OCI-LY7 (cell line): ENCODE data around the gene DNAH17. TPM values are rescaled to one million over a fixed set of nuclear protein-coding genes. Genes with fewer than 3 reads are reported as not detected.
"Not testable (repeated sequence)": the region's sequence is repeated elsewhere in the genome, so short reads cannot be mapped to it uniquely, and the experiment has no call there.

Experiments
- BruUV-seq: library from RNA; stranded (reverse); fragments of 400-500 nt; replicated peaks from 2 replicates; lab custom pipeline; 2021; lab: Mats Ljungman, UMichigan
- CTCF ChIA-PET: fragments of 300-600 bp; sonication (Branson Sonifier 250); formaldehyde crosslinking; loops from one replicate; lab custom pipeline; 2022; ENCODE audit warnings: antibody characterized with exemption; ENCODE audit not compliant: unreplicated experiment; lab: Charles Lee
- POLR2A ChIA-PET: fragments of 300-600 bp; sonication (Branson Sonifier 250); formaldehyde crosslinking; loops from one replicate; lab custom pipeline; 2022; ENCODE audit warnings: antibody characterized with exemption; lab: Charles Lee
- DNase-seq: peaks from one replicate; pipeline ENCODE4 v3.0.0-alpha.2; 2015; ENCODE audit warnings: low spot score
- H2AFZ ChIP-seq: fragments of 200-600 bp; sonication (generic), shearing (Covaris generic); 2 replicates; pipeline ENCODE4 v1.6.1; 2014; ENCODE audit warnings: mild to moderate bottlenecking, antibody characterized with exemption, low read length, moderate library complexity
- H3K27ac ChIP-seq: fragments of 200-600 bp; sonication (generic); 2 replicates; pipeline ENCODE4 v1.5.1; 2014; ENCODE audit warnings: mixed run types, low read depth, mild to moderate bottlenecking, moderate library complexity, low read length, inconsistent platforms; ENCODE audit not compliant: poor library complexity, severe bottlenecking
- H3K36me3 ChIP-seq: fragments of 200-600 bp; sonication (generic); 2 replicates; pipeline ENCODE4 v1.6.1; 2014; ENCODE audit warnings: mild to moderate bottlenecking, antibody characterized with exemption, low read length, moderate library complexity, mixed read lengths; ENCODE audit not compliant: insufficient read depth
- H3K4me1 ChIP-seq: fragments of 200-600 bp; sonication (generic); 2 replicates; pipeline ENCODE4 v1.5.1; 2014; ENCODE audit warnings: mild to moderate bottlenecking, low read length; ENCODE audit not compliant: insufficient read depth, poor library complexity, severe bottlenecking
- H3K4me2 ChIP-seq: fragments of 200-600 bp; sonication (generic); 2 replicates; pipeline ENCODE4 v1.6.1; 2014; ENCODE audit warnings: mild to moderate bottlenecking, low read length
- H3K4me3 ChIP-seq: fragments of 200-600 bp; sonication (generic); 2 replicates; pipeline ENCODE4 v1.5.1; 2014; ENCODE audit warnings: mild to moderate bottlenecking, low read depth, low read length; ENCODE audit not compliant: poor library complexity, severe bottlenecking
- H3K79me2 ChIP-seq: fragments of 200-600 bp; sonication (generic); 2 replicates; pipeline ENCODE4 v1.6.1; 2016; ENCODE audit warnings: low read depth, mild to moderate bottlenecking, low read length, moderate library complexity, mixed read lengths; ENCODE audit not compliant: insufficient read depth
- H3K9me2 ChIP-seq: fragments of 200-600 bp; sonication (generic); 2 replicates; pipeline ENCODE4 v1.6.1; 2016; ENCODE audit warnings: mild to moderate bottlenecking, low read length, mixed read lengths; ENCODE audit not compliant: insufficient read depth
- H3K9me3 ChIP-seq: fragments of 200-600 bp; sonication (generic); 2 replicates; pipeline ENCODE4 v1.6.1; 2014; ENCODE audit warnings: mild to moderate bottlenecking, mixed run types, low read length, mixed read lengths
- H4K20me1 ChIP-seq: fragments of 200-600 bp; sonication (generic); 2 replicates; pipeline ENCODE4 v1.6.1; 2014; ENCODE audit warnings: mild to moderate bottlenecking, antibody characterized with exemption, low read length, moderate library complexity, mixed read lengths; ENCODE audit not compliant: insufficient read depth
- EZH2phosphoT487 ChIP-seq: fragments of 200-600 bp; sonication (generic); IDR thresholded peaks from 2 replicates; pipeline ENCODE4 v1.6.1; 2018; ENCODE audit warnings: low read depth, borderline replicate concordance, mild to moderate bottlenecking, mixed run types, antibody characterized with exemption, low read length, moderate library complexity, mixed read lengths
- intact Hi-C: fragments of 100-400 bp; cut with micrococcal nuclease; formaldehyde crosslinking; loops from one replicate; pipeline ENCODE4 v1.10.0; 2022; ENCODE audit not compliant: unreplicated experiment
- total RNA-seq, 2 experiments: library from RNA; depleted of rRNA in 1 of 2; stranded (reverse); fragments of >200 nt in 1 of 2; shearing (Covaris generic) in 1 of 2; gene quantifications; 2 replicates each; pipeline ENCODE4 v1.2.3, GENCODE V29; 2014 to 2022
- TF ChIP-seq, protein P1 (sequence below): fragments of 200-600 bp; sonication (generic); conservative IDR thresholded peaks from 2 replicates; pipeline ENCODE4 v1.5.1; 2014; ENCODE audit warnings: mild to moderate bottlenecking, antibody characterized with exemption, low read length, moderate library complexity, mixed read lengths

Gene DNAH17
- total RNA-seq, 2 experiments from 2014 or later: 0.89 to 1.1 TPM

GRCh38 chr17:78506454-78507309, 70.5 kb downstream of the DNAH17 start:
- TF ChIP-seq, protein P1, sequence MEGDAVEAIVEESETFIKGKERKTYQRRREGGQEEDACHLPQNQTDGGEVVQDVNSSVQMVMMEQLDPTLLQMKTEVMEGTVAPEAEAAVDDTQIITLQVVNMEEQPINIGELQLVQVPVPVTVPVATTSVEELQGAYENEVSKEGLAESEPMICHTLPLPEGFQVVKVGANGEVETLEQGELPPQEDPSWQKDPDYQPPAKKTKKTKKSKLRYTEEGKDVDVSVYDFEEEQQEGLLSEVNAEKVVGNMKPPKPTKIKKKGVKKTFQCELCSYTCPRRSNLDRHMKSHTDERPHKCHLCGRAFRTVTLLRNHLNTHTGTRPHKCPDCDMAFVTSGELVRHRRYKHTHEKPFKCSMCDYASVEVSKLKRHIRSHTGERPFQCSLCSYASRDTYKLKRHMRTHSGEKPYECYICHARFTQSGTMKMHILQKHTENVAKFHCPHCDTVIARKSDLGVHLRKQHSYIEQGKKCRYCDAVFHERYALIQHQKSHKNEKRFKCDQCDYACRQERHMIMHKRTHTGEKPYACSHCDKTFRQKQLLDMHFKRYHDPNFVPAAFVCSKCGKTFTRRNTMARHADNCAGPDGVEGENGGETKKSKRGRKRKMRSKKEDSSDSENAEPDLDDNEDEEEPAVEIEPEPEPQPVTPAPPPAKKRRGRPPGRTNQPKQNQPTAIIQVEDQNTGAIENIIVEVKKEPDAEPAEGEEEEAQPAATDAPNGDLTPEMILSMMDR: no peak
- no peak for TF ChIP-seq EZH2phosphoT487
- no peaks in the 10 kb centered on the region for H3K36me3 ChIP-seq
- H3K4me2 ChIP-seq: no peak overlapping the region
- CTCF ChIA-PET: no interaction called here
- no TSS peak for BruUV-seq
- no peak overlapping the region for H3K4me3 ChIP-seq
- H2AFZ ChIP-seq: no peak overlapping the region
- H3K27ac ChIP-seq: no peak overlapping the region
- no peaks in the 10 kb centered on the region for H3K9me3 ChIP-seq
- no peaks in the 10 kb centered on the region for H3K9me2 ChIP-seq
- no peaks in the 10 kb centered on the region for H3K79me2 ChIP-seq
- no peaks in the 10 kb centered on the region for H4K20me1 ChIP-seq
- POLR2A ChIA-PET: no interaction called here
- DNase-seq: no peak
- intact Hi-C loops: no loop called here
- H3K4me1 ChIP-seq: no peaks in the 10 kb centered on the region

DNA sequence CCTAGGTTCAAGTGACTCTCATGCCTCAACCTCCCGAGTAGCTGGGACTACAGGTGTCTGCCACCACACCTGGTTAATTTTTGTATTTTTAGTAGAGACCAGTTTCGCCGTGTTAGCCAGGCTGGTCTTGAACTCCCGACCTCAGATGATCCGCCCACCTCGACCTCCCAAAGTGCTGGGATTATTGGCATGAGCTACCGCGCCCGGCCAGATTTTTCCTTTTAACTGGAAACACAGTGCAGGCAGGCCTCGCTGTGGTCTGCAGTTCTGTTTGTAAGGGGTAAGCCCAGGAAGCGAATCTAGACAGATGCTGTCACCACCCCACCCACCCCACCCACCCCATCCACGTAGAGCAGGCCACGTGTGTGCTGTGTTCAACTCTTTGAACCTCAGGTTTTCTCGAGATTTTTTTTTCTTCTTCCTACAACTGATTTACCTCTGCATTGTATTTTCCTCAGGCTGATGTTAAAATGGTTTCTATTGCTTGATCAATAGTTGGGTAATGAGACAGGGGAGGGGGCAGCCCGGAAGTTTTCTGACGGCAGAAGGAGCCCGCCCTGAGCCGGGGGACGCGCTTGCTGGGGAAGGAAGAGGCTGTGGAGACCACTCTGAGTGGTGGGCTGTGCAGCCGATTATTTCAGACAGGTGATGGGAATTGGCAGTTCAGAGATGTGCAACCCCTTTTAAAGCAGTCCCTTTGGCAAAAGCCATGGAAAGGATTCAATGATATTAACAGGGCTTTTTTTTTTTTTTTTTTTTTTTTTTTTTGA, 72.9 kb downstream of the DNAH17 start:
- BruUV-seq: no TSS peak

DNA sequence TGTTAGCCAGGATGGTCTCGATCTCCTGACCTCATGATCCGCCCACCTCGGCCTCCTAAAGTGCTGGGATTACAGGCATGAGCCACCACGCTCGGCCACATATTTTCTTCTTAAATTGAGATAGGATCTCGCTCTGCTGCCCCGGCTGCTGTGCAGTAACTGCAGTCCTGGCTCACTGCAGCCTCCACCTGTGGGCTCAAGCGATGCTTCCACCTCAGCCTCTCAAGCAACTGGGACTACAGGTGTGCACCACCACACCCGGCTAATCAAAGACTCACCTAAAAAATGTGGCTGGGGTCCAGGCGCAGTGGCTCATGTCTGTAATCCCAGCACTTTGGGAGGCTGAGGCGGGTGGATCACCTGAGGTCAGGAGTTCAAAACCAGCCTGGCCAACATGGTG, 73.8 kb downstream of the DNAH17 start:
- H4K20me1 ChIP-seq, H3K9me3 ChIP-seq, DNase-seq, H3K4me1 ChIP-seq, H3K27ac ChIP-seq, H3K36me3 ChIP-seq, intact Hi-C loops, H3K79me2 ChIP-seq, H2AFZ ChIP-seq, H3K4me3 ChIP-seq, H3K4me2 ChIP-seq, CTCF ChIA-PET, H3K9me2 ChIP-seq, BruUV-seq: not testable (repeated sequence)
- POLR2A ChIA-PET: interaction anchor here (0.7 kb wide), 1 partner anchor 491 kb away, joined by 4 read pairs; no protein-coding TSS in a partner anchor

More for the DNA sequence above, 72.9 kb downstream of the DNAH17 start:
- Histone ChIP-seq H3K4me3 (no peak overlapping the region), H3K36me3 (no peaks in the 10 kb centered on the region), H2AFZ (no peak overlapping the region), H3K27ac (no peak overlapping the region), H3K9me2 (no peaks in the 10 kb centered on the region), H3K79me2 (no peaks in the 10 kb centered on the region), H3K4me1 (no peaks in the 10 kb centered on the region), H4K20me1 (no peaks in the 10 kb centered on the region), H3K9me3 (no peaks in the 10 kb centered on the region), H3K4me2 (no peak overlapping the region)
- ChIA-PET POLR2A (interaction anchor here (0.6 kb wide), 1 partner anchor 130 kb away, joined by 3 read pairs; no protein-coding TSS in a partner anchor), CTCF (no interaction called here)
- no peak for TF ChIP-seq EZH2phosphoT487
- TF ChIP-seq, protein P1: no peak
- DNase-seq: no peak
- intact Hi-C loops: no loop called here
